HCT116 (cell line): ENCODE results near the gene CNOT10. TPM values are rescaled to one million over a fixed set of nuclear protein-coding genes. Genes with fewer than 3 reads are reported as not detected.

ENCODE experiments used
- ATAC-seq: fragments of 200-7000 bp; cut with Tn5 transposase; 2 replicates; pipeline ENCODE4 v1.9.1; 2020; ENCODE audit warnings: mild to moderate bottlenecking, moderate library complexity
- BruUV-seq: library from RNA; stranded (reverse); fragments of 400-500 nt; replicated peaks from 2 replicates; lab custom pipeline; 2021; lab: Mats Ljungman, UMichigan
- CTCF ChIA-PET: fragments of 300-600 bp; sonication (Branson Sonifier 250); formaldehyde crosslinking; loops from one replicate; lab custom pipeline; 2021; ENCODE audit warnings: antibody characterized with exemption; lab: Charles Lee
- POLR2A ChIA-PET: fragments of 300-600, 350-600 bp; sonication (Branson Sonifier 250); formaldehyde crosslinking; loops from one replicate; lab custom pipeline; 2021; ENCODE audit warnings: antibody characterized with exemption; lab: Charles Lee
- RAD21 ChIA-PET, 2 experiments: fragments of 300-600 bp; sonication (Branson Sonifier 250); formaldehyde crosslinking; loops; one replicate each; lab custom pipeline; 2023; ENCODE audit warnings: low total read pairs in 2 of 2; ENCODE audit not compliant: uncharacterized antibody in 2 of 2, unreplicated experiment in 2 of 2, low non-redundant PET in 1 of 2; lab: Charles Lee
- DNase-seq: peaks from one replicate; pipeline ENCODE4 v3.0.0-alpha.2; 2010; ENCODE audit warnings: low read depth, low spot score
- H2AFZ ChIP-seq: fragments of 200-600 bp; shearing (Covaris generic), sonication (generic); 2 replicates; pipeline ENCODE4 v1.6.1; 2017; ENCODE audit warnings: low read depth, mixed run types, mixed read lengths, antibody characterized with exemption, low read length; ENCODE audit not compliant: poor library complexity, severe bottlenecking
- H3K27ac ChIP-seq: 2 replicates; pipeline ENCODE4 v1.5.1; 2012; ENCODE audit warnings: low read depth, low read length
- H3K27me3 ChIP-seq: fragments of 200-600 bp; sonication (generic); 2 replicates; pipeline ENCODE4 v1.6.1; 2016; ENCODE audit warnings: mixed run types, low read length, mixed read lengths; ENCODE audit not compliant: insufficient read depth
- H3K36me3 ChIP-seq, 2 experiments: fragments of 200-500 bp in 1 of 2; fragments of 200-600 bp in 1 of 2; sonication (Bioruptor generic) in 1 of 2; sonication (generic) in 1 of 2; 2 replicates each; pipeline versions ENCODE4 v1.5.1 to v1.6.1; 2014 to 2016; ENCODE audit warnings: low read length in 2 of 2, inconsistent platforms in 1 of 2, mixed read lengths in 1 of 2, mixed run types in 1 of 2; ENCODE audit not compliant: insufficient read depth in 2 of 2, control insufficient read depth in 1 of 2
- H3K4me1 ChIP-seq, 2 experiments: fragments of 200-600 bp in 1 of 2; sonication (generic) in 1 of 2; 2 replicates each; pipeline versions ENCODE4 v1.5.1 to v1.6.1; 2012 to 2017; ENCODE audit warnings: low read length in 2 of 2, inconsistent platforms in 1 of 2, mild to moderate bottlenecking in 1 of 2, mixed read lengths in 1 of 2, mixed run types in 1 of 2, moderate library complexity in 1 of 2; ENCODE audit not compliant: insufficient read depth in 2 of 2, control insufficient read depth in 1 of 2
- H3K4me2 ChIP-seq: fragments of 200-600 bp; sonication (generic); 2 replicates; pipeline ENCODE4 v1.6.1; 2017; ENCODE audit warnings: mixed run types, low read length, mixed read lengths
- H3K4me3 ChIP-seq, 2 experiments: fragments of 200-600 bp in 1 of 2; sonication (generic) in 1 of 2; replicated peaks in 1 of 2; 2 replicates each; pipeline ENCODE4 v1.5.1; 2011 to 2016; ENCODE audit warnings: low read length in 2 of 2, control low read depth in 1 of 2, low read depth in 1 of 2, mild to moderate bottlenecking in 1 of 2, mixed read lengths in 1 of 2, mixed run types in 1 of 2
- H3K79me2 ChIP-seq: fragments of 200-600 bp; sonication (generic); 2 replicates; pipeline ENCODE4 v1.6.1; 2017; ENCODE audit warnings: mild to moderate bottlenecking, mixed run types, low read length, moderate library complexity, mixed read lengths; ENCODE audit not compliant: insufficient read depth
- H3K9ac ChIP-seq: fragments of 200-600 bp; sonication (generic); 2 replicates; pipeline ENCODE4 v1.6.1; 2016; ENCODE audit warnings: low read length, mixed read lengths
- H3K9me2 ChIP-seq: fragments of 200-600 bp; sonication (generic), shearing (Covaris generic); 2 replicates; pipeline ENCODE4 v1.6.1; 2017; ENCODE audit warnings: mixed run types, mild to moderate bottlenecking, moderate library complexity; ENCODE audit not compliant: insufficient read depth
- H3K9me3 ChIP-seq, 2 experiments: fragments of 200-500 bp in 1 of 2; fragments of 200-600 bp in 1 of 2; sonication (Bioruptor generic) in 1 of 2; sonication (generic) in 1 of 2; 2 replicates each; pipeline ENCODE4 v1.6.1; 2014 to 2017; ENCODE audit warnings: low read length in 2 of 2, mixed read lengths in 2 of 2, inconsistent platforms in 1 of 2, low read depth in 1 of 2, mild to moderate bottlenecking in 1 of 2, mixed run types in 1 of 2, moderate library complexity in 1 of 2; ENCODE audit not compliant: control insufficient read depth in 1 of 2, insufficient read depth in 1 of 2
- H4K20me1 ChIP-seq: fragments of 200-600 bp; sonication (generic), shearing (Covaris generic); 2 replicates; pipeline ENCODE4 v1.6.1; 2017; ENCODE audit warnings: mixed run types, mild to moderate bottlenecking, moderate library complexity; ENCODE audit not compliant: insufficient read depth
- ATF3 ChIP-seq: IDR thresholded peaks from 2 replicates; pipeline ENCODE4 v1.6.1; 2012
- CEBPB ChIP-seq: IDR thresholded peaks from 2 replicates; pipeline ENCODE4 v1.6.1; 2012; ENCODE audit warnings: low read depth
- EGR1 ChIP-seq: IDR thresholded peaks from 2 replicates; pipeline ENCODE4 v1.6.1; 2012; ENCODE audit warnings: low read depth
- ELF1 ChIP-seq: IDR thresholded peaks from 2 replicates; pipeline ENCODE4 v1.6.1; 2012; ENCODE audit warnings: low read depth, borderline replicate concordance
- EZH2 ChIP-seq: fragments of 200-600 bp; sonication (generic); IDR thresholded peaks from 2 replicates; pipeline ENCODE4 v1.6.1; 2017; ENCODE audit warnings: antibody characterized with exemption, mixed run types
- EZH2phosphoT487 ChIP-seq: fragments of 200-600 bp; IDR thresholded peaks from 2 replicates; pipeline ENCODE4 v1.6.1; 2018; ENCODE audit warnings: antibody characterized with exemption, borderline replicate concordance
- FOSL1 ChIP-seq: IDR thresholded peaks from 2 replicates; pipeline ENCODE4 v1.6.1; 2012; ENCODE audit warnings: low read depth
- JUND ChIP-seq: IDR thresholded peaks from 2 replicates; pipeline ENCODE4 v1.6.1; 2012
- POLR2A ChIP-seq: IDR thresholded peaks from 2 replicates; pipeline ENCODE4 v1.7.0; 2011; ENCODE audit warnings: borderline replicate concordance; ENCODE audit not compliant: insufficient read depth, insufficient read length; ENCODE audit errors: extremely low read depth
- RAD21 ChIP-seq: IDR thresholded peaks from 2 replicates; pipeline ENCODE4 v1.6.1; 2012; ENCODE audit warnings: low read depth, mild to moderate bottlenecking
- SIN3A ChIP-seq: IDR thresholded peaks from 2 replicates; pipeline ENCODE4 v1.6.1; 2012; ENCODE audit warnings: low read depth
- SP1 ChIP-seq: IDR thresholded peaks from 2 replicates; pipeline ENCODE4 v1.6.1; 2012; ENCODE audit warnings: low read depth
- SRF ChIP-seq: IDR thresholded peaks from 2 replicates; pipeline ENCODE4 v1.6.1; 2012; ENCODE audit warnings: low read depth
- TCF7L2 ChIP-seq: IDR thresholded peaks from 2 replicates; pipeline ENCODE4 v1.7.0; 2011; ENCODE audit warnings: borderline replicate concordance, inconsistent platforms; ENCODE audit not compliant: insufficient read depth, insufficient read length; ENCODE audit errors: extremely low read depth
- YY1 ChIP-seq: IDR thresholded peaks from 2 replicates; pipeline ENCODE4 v1.6.1; 2011; ENCODE audit warnings: low read length, low read depth, moderate library complexity, mild to moderate bottlenecking; ENCODE audit not compliant: insufficient replicate concordance; ENCODE audit errors: extremely low read depth
- ZFX ChIP-seq: fragments of 450-650 bp; IDR thresholded peaks from 2 replicates; pipeline ENCODE4 v1.6.1; 2017
- ZNF274 ChIP-seq: fragments of 200-500 bp; sonication (Bioruptor generic); IDR thresholded peaks from 2 replicates; pipeline ENCODE4 v1.6.1; 2014; ENCODE audit warnings: mild to moderate bottlenecking, low read depth, low read length, inconsistent platforms
- intact Hi-C: fragments of 100-400 bp; cut with micrococcal nuclease; formaldehyde crosslinking; loops from 2 replicates; pipeline ENCODE4 v1.10.0; 2022
- total RNA-seq: library from RNA; stranded (reverse); gene quantifications from one replicate; pipeline ENCODE4 v1.2.1, GENCODE V29; 2021; ENCODE audit not compliant: unreplicated experiment
- TF ChIP-seq, protein P1 (sequence below), 3 experiments: fragments of 200-600 bp in 1 of 3; sonication (generic) in 1 of 3; IDR thresholded peaks in 2 of 3; conservative IDR thresholded peaks in 1 of 3; 2 replicates each; pipeline ENCODE4 v1.5.1; 2012 to 2017; ENCODE audit warnings: low read depth in 2 of 3, low read length in 2 of 3, antibody characterized with exemption in 1 of 3, borderline replicate concordance in 1 of 3, control low read depth in 1 of 3, mild to moderate bottlenecking in 1 of 3, mixed read lengths in 1 of 3, mixed run types in 1 of 3, moderate library complexity in 1 of 3; ENCODE audit not compliant: insufficient read depth in 1 of 3
- TF ChIP-seq, protein P2 (sequence below): IDR thresholded peaks from 2 replicates; pipeline ENCODE4 v1.6.1; 2012; ENCODE audit warnings: low read depth
- TF ChIP-seq, protein P3 (sequence below): IDR thresholded peaks from 2 replicates; pipeline ENCODE4 v1.6.1; 2011; ENCODE audit warnings: mild to moderate bottlenecking, low read length, moderate library complexity; ENCODE audit not compliant: insufficient replicate concordance; ENCODE audit errors: extremely low read depth

CNOT10 gene
- total RNA-seq, 1 experiment from 2014 or later: 47.4 TPM

DNA sequence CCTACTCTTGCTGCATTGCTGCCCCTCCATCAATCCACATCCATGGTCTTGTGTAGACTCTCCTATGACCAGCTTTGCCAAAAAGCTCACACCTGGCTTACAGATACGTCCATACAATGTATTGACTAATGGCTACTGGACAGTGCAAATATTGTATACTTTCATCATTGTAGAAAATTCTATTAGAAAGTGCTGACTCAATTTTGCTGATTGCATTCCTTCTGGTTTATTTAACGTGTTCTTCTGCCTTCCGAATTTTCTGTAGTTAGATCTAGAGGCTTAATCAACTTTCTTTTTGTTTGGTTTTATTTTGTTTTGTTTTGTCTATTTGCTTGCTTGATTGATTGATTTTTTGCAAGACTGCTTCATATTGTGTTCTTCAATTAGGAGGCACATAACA is 29.8 kb upstream of the CNOT10 start:
- Histone ChIP-seq H3K36me3 (no peaks in the 10 kb centered on the region), H3K27me3 (no peaks in the 10 kb centered on the region), H3K79me2 (no peaks in the 10 kb centered on the region), H3K4me2 (no peak overlapping the region), H3K4me3 (no peak overlapping the region), H3K9me3 (no peaks in the 10 kb centered on the region), H3K9me2 (no peaks in the 10 kb centered on the region), H2AFZ (no peak overlapping the region), H3K9ac (no peak overlapping the region), H4K20me1 (no peaks in the 10 kb centered on the region), H3K27ac (no peak overlapping the region), H3K4me1 (no peaks in the 10 kb centered on the region)
- RAD21 ChIA-PET: no interaction called here
- no TSS peak for BruUV-seq
- intact Hi-C loops: no loop called here
- CTCF ChIA-PET: no interaction called here
- DNase-seq: no peak
- POLR2A ChIA-PET: no interaction called here
- no peak for ATAC-seq
- TF ChIP-seq TCF7L2 (no peak), ATF3 (no peak), ZNF274 (no peak), ELF1 (no peak), FOSL1 (no peak), EZH2phosphoT487 (no peak), SIN3A (no peak), YY1 (no peak), EGR1 (no peak), CEBPB (no peak), JUND (no peak), RAD21 (no peak), SP1 (no peak), POLR2A (no peak), SRF (no peak), EZH2 (no peak), ZFX (no peak)
- TF ChIP-seq, protein P1, sequence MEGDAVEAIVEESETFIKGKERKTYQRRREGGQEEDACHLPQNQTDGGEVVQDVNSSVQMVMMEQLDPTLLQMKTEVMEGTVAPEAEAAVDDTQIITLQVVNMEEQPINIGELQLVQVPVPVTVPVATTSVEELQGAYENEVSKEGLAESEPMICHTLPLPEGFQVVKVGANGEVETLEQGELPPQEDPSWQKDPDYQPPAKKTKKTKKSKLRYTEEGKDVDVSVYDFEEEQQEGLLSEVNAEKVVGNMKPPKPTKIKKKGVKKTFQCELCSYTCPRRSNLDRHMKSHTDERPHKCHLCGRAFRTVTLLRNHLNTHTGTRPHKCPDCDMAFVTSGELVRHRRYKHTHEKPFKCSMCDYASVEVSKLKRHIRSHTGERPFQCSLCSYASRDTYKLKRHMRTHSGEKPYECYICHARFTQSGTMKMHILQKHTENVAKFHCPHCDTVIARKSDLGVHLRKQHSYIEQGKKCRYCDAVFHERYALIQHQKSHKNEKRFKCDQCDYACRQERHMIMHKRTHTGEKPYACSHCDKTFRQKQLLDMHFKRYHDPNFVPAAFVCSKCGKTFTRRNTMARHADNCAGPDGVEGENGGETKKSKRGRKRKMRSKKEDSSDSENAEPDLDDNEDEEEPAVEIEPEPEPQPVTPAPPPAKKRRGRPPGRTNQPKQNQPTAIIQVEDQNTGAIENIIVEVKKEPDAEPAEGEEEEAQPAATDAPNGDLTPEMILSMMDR (IDR thresholded peaks at IDR 0.05 in 2 of 3, conservative IDR thresholded peaks at IDR 0.05 in 1 of 3; ENCODE audit: borderline replicate concordance in 1 of 3, insufficient read depth in 1 of 3, low read depth in 2 of 3, low read length in 2 of 3): no peak
- TF ChIP-seq, protein P2, sequence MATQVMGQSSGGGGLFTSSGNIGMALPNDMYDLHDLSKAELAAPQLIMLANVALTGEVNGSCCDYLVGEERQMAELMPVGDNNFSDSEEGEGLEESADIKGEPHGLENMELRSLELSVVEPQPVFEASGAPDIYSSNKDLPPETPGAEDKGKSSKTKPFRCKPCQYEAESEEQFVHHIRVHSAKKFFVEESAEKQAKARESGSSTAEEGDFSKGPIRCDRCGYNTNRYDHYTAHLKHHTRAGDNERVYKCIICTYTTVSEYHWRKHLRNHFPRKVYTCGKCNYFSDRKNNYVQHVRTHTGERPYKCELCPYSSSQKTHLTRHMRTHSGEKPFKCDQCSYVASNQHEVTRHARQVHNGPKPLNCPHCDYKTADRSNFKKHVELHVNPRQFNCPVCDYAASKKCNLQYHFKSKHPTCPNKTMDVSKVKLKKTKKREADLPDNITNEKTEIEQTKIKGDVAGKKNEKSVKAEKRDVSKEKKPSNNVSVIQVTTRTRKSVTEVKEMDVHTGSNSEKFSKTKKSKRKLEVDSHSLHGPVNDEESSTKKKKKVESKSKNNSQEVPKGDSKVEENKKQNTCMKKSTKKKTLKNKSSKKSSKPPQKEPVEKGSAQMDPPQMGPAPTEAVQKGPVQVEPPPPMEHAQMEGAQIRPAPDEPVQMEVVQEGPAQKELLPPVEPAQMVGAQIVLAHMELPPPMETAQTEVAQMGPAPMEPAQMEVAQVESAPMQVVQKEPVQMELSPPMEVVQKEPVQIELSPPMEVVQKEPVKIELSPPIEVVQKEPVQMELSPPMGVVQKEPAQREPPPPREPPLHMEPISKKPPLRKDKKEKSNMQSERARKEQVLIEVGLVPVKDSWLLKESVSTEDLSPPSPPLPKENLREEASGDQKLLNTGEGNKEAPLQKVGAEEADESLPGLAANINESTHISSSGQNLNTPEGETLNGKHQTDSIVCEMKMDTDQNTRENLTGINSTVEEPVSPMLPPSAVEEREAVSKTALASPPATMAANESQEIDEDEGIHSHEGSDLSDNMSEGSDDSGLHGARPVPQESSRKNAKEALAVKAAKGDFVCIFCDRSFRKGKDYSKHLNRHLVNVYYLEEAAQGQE: no peak
- TF ChIP-seq, protein P3, sequence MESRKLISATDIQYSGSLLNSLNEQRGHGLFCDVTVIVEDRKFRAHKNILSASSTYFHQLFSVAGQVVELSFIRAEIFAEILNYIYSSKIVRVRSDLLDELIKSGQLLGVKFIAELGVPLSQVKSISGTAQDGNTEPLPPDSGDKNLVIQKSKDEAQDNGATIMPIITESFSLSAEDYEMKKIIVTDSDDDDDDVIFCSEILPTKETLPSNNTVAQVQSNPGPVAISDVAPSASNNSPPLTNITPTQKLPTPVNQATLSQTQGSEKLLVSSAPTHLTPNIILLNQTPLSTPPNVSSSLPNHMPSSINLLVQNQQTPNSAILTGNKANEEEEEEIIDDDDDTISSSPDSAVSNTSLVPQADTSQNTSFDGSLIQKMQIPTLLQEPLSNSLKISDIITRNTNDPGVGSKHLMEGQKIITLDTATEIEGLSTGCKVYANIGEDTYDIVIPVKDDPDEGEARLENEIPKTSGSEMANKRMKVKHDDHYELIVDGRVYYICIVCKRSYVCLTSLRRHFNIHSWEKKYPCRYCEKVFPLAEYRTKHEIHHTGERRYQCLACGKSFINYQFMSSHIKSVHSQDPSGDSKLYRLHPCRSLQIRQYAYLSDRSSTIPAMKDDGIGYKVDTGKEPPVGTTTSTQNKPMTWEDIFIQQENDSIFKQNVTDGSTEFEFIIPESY: no peak
